CD4-positive, alpha-beta T cell treated with Interleukin-17A for 4 hours (primary cell): ENCODE data around the gene TUBGCP5.

Experiments used
- DNase-seq: peaks from one replicate; pipeline ENCODE4 v3.0.0-alpha.2; 2020; ENCODE audit warnings: mixed read lengths

The TUBGCP5 gene

DNA sequence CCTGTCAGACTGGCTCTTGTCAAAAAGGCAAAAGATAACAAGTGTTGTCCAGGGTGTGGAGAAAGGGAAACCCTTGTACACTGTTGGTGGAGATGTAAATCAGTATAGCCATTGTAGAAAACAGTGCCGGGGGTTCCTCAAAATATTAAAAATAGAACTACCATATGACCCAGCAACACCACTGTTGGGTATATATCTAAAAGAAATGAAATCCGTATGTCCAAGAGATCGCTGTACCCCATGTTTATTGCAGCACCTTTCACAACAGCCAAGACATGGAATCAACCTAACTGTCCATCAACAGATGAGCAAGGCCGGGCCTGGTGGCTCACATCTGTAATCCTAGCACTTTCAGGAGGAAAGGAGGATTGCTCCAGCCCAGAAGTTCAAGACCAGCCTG, 65.4 kb downstream of the TUBGCP5 start:
- DNase-seq: no peak

DNA sequence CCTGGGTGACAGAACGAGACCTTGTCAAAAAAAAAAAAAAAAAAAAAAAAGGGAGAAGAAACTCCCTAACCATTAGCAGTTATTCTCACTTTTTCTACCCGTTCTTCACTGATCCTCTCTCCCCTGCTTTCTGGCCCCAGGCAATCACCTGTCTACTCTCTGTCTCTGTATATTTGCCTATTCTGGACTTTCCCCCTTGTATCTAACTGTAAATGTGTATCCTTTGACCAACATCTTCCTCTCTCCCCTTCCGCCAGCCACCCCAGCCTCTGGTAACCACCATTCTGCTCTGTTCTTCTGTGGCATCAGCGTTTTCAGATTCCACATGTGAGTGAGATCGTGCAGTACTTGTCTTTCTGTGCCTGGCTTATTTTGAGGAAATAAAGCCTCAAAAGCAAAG, 66.1 kb downstream of the TUBGCP5 start:
- DNase-seq: no peak

DNA sequence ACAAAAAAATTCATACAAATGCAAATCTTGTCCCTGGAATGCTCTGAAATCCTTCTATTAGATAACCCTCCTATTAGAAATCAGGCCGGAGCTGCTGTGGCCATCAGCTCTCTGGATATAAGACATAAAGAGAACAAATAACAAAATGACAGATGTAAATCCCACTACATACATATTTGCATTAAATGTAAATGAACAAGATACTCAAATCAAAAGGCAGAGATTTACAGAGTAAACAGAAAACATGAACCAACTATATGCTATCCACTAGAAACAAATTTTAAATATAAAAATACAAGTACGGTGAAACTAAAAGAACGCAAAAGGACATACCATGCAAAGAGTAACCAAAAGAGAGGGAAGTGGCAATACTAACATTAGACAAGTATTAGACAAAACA, 69.9 kb downstream of the TUBGCP5 start:
- DNase-seq: no peak

DNA sequence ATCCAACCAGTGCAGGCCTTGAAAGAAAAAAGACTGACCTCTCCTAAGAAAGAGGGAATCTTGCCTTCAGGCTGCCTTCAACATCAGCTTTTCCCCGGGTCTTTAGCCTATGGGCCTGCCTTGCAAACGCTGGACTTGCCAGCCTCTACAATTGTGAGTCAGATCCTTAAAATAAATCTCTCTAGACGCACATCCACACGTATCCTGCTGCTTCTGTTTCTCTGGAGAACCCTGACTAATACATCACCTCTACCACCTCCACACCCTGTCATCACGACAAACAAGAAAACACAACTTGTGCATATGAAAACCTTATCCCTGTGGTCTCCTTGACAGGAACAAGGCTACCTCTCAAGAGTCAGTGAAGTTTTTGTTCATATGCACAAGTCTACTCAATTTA, 71.0 kb downstream of the TUBGCP5 start:
- DNase-seq: no peak

DNA sequence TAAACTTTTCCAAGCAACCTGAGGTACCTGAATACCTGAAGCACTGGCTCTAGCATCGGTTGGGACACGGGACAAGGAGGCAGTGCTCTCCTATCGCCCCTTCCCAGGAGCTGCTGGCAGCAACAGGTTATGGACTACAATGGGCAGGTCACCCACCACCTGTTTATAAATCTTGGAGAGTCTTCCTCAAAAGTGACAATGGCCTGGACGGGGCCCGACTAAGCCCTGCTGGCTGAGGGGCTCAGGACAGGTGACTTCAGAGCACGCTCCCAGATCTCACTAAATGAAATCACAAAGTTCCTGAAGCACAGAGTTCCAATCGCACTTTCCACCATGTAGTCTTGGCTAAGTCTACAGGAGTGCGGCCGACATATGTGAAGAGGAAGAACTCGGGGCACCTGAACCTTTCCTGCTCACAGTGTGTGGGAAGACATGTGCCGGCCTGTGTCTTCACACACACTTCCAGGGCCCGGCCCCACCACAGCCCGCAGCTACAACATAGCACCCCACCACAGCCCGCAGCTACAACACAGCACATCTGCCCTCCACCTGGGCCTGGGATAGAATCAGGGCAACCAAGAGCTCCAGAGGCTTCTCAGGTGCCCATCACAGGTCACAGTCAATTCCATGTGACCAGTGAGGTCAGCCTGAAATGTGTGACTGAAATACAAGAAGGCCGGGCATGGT, 72.1 kb downstream of the TUBGCP5 start:
- no peak for DNase-seq

DNA sequence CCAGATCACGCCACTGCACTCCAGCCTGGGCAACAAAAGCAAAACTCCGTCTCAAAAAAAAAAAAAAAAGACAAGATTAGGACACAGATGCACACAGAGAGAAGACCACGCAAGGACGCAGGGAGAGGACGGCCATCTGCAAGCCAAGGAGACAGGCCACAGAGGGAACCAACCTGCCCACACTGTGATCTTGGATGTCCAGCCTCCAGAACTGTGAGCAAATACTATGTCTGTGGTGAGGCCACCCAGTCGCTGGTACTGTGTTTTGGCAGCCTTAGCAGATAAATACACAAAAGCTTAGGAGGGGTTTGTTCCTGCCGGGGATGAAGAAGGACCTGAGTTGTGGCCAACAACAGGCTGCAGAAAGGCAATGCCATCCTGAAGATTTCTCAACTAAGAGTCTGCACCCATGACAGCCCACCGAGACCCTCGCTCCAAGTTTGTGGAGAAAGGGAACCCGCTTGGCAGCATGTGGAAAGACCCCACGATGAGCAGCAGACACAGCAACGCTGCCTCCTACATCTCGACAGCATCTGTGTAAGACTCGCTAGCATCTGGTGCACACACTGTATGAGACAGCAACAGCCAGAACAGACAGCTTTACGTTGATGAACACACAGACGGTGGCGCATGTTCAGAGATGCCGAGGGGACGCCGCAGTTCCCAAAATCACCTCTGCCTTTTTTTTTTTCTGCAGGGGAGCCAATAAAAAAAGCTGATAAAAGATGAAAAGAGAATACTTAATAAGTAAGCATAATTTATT, 72.9 kb downstream of the TUBGCP5 start:
- no peak for DNase-seq

DNA sequence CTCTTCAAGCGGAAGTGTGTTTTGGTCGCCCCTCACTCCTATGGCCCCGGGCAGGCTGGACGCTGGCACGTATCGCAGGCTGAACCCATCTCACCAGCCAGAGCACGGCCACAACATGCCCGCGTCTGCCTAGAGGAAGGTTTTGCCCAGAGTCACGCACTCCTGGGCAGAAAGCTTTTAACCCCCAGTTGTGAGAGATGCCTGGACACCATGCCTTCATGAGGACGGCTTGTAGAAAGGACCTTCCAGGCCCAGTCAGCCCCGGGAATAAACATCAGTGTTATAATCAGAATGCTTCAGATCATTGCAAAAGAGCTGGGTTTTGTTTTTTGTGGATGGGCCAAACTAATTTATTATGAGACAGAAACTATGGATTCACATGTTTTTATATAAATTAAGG, 75.7 kb downstream of the TUBGCP5 start:
- no peak for DNase-seq

DNA sequence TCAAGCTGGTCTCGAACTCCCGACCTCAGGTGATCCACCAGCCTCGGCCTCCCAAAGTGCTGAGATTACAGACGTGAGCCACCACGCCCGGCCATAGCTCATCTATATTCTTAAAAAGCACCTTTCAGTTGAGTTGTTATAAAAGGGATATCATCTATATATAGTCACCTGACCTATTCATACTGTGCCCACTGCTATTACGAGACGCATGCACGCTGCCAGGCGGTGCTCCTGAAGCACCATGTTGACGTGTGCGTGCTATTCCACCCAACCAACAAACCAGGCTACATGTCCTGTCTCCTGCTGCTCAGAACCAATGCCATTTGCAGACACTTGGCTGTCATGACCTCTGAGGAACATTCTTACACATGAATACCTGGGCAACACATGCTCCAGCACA, 76.8 kb downstream of the TUBGCP5 start:
- DNase-seq: no peak

DNA sequence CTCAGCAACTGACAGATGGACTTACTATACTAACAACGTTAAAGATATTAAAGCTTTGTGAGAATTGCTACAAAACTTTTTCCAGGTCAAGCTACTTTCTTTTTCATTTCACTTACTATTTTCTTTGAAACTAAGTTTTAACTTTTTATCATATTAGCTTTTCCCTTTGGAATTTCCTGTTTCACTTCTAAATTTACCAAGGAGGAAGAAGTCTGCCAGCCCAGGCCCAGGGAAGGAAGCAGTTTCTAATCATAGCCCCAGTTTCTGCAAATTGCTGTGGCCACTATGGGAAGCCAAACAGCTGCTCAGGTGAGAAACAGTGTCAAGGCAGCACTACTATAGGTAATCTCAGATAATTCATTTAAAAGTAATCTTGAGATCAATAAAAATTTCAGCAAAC, 77.6 kb downstream of the TUBGCP5 start:
- DNase-seq: no peak

DNA sequence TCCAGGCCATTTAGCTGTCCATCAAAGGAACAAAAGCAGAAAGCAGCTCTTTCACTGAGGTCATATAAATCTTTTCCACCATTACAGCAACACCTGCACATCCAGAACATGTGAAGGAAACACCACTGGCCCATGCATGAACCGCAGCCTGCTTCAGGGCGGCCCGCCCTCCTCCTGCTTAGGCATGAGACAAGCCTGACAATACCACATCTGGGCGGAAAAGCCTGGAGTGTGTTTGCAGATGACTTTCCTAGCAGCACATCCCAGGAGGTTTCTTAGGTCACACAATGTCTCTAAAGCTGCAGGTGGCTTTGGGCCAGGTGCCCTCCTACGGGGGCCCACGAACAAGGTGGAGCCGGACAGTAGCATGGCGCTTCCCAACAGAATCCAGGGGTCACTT, 78.8 kb downstream of the TUBGCP5 start:
- no peak for DNase-seq

DNA sequence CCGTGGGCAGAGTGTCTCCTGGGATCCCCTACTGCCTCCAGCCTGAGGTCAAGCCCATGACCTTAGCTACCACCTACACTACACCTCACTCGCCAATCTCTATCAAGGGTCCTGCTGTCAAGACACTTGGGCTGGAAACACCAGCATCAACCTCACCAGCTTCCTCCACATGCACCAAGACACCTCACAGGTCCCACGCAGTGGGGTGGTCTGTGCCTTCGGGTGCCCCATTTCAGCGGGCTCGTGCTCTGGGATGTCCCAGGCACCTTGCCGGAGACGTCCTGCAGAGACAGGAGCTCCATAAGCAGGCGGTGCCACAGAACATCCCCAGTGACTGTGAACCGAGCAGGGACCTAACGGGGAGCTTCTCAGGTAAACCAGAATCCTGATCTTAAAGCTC, 79.2 kb downstream of the TUBGCP5 start:
- no peak for DNase-seq

DNA sequence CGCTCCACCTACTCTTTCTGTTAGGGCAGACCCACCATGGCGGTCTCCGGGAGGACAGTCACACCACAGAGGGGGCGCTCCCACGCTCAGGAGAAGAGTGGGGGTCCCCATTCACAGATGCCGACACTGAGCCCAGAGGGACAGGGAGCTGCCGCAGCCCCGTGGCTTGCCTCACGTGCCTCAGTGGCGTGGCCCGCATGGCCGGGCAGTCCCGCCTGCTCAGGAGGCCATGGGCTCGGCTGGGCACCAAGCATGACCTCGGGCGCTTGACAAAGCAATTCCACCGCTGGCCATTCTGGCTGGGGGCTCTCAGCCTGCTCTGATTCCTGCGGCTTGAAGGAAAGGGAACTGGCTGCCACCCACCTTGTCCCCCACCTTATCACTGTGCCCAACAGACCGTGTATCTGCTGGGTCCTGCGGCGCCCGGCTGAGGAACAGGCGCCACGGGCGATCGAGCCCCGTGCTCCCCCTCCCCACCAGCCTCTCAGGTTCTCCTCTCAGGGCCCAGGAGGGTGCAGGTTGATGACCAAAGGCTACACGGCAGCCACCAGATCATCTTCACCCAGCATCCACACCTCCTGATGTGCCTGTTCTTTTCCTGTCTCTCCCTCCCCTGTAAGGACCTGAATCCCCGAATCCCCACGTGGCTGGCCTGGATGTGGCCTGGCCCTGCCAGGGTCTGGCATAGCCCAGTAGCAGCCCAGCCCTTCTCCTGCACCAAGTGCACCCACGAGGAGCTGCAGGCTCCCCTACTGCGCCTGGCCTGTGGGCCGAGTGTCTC, 79.9 kb downstream of the TUBGCP5 start:
- DNase-seq: no peak

DNA sequence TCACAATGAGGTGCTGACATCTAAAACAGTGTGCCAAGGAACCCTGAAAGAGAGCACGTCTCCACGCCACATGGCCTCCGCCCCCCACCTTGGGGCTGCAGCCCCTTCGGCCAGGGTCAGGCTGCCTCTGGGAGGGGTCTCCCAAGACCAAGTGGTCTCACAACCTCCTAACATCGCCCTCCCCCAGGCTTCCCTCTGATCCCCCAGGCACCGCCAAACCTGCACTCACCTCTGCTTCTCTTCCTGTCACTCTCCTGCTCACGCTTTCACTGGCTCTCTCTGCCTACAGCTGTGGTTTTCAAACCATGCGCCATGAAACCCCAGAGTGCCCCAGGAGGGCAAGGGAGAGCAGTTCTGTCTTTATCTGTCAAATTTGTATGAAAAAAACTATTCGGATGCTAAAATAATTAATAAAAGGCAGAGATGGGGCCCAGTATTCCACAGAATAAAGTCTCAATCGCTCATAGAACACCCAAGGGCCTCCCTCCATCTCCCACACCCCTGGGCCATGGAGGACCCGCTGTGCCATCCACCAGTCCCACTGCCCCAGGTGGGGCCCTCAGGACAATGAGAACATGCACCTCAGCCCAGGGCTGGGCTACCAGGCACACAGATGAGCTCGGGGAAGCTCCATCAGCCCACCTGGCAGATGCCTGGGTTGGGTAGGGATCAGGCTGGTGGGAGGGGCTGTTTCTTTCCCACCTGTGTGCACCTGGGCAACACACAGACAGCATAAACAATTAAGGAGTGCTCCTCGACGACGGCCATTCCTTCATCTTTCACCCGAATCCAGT, 80.7 kb downstream of the TUBGCP5 start:
- no peak for DNase-seq

DNA sequence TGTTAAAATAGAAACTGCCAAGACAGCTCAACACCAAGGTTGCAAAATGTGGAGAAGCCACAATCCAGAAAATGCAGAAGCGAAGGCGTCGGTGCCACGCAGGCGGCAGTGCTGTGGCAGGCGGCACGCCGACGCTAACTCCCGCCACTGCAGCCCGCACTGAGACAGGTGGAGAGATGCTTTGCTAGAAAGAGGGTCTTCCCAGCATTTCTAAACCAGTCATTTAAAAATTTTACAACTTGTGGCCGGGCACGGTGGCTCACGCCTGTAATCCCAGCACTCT, 82.5 kb downstream of the TUBGCP5 start:
- no peak for DNase-seq

DNA sequence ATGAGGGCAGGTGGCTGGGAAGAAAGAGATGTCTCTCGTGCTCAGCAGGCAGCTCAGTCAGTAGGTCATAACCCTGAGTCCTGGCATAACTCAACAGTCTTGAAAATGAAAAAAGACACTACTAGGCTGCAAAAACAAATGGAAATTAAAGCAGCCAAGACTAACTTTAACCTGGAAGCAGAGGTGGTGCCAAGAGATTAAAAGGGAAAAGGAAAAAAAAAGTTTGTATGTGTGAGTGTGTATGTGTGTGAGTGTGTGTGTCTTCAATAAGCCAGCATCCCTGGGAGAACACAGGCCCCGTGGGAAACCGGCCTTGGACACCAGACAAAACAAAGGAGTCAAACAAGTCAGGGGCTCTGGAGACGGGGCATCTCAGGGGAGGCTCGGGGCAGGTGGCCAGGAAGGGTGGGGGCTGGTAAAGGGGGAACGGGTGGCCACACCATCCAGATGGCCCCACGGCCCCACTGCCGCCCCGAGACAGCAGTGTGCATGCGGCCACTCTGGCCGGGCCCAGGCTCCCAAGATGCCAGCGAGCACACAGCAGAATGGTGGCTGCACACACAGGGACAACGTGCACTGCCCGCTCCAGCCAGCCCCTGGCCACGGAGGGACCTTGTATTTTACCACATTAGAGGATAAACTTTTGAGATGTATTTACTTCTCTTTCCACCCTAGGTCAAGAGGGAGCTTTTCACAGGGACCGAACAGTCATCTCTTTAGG, 83.0 kb downstream of the TUBGCP5 start:
- no peak for DNase-seq

DNA sequence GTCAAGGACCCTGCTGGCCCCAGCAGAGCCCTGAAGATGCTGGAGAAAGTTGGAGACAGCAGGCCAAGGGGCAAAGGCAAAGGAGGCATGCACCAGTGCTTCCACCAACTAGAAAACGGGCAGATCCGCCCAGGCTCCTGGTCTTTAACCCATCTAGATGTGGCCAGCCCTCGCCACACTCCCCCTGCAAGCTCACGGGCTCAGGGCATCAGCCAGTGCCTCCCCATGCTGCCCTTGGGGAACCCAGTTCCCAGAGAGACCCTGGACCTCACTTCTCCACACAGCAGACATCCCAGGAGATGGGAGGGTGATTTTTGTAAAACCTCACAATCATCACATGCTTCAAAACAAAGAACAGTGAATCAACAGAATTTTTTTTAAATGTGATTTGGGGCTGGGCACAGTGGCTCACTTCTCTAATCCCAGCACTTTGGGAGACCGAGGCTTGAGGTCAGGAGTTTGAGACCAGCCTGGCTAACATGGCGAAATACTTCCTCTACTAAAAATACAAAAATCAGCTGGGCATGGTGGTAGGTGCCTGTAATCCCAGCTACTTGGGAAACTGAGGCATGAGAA, 83.7 kb downstream of the TUBGCP5 start:
- no peak for DNase-seq

DNA sequence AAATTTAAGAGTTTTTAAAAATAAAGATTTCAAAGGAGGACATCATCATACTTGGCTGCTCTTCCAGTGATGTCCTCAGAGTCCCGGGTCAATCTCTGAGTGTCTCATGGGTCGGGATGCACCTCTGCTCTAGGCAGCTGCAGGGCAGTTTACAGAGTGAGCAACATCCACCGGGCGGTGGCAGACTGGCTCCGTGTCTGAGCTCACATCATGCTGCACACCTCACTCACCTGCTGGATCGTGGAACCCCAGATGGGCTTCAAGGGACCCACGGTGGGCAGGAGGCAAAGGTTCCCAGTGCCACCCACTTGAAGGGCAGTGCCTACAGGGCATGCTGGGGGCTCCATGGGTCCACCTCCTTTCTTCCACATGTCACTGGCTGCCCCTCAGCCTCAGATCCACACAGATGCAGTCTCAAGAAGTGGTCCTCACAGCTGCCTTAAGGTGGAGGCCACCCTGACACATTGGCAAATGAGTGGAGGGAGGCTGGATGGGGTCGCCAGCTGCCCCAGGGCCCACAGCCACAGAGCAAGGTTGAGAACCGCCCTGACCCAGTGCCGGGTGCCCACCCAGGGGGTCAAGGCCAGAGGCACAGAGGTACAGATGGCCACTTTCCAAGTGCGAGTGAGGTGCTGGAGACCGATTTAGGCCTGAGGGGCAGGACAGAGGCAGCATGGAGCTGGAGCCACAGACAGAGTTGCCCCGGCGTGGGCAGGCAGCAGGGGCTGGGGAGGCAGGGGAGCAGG, 84.4 kb downstream of the TUBGCP5 start:
- DNase-seq: no peak

DNA sequence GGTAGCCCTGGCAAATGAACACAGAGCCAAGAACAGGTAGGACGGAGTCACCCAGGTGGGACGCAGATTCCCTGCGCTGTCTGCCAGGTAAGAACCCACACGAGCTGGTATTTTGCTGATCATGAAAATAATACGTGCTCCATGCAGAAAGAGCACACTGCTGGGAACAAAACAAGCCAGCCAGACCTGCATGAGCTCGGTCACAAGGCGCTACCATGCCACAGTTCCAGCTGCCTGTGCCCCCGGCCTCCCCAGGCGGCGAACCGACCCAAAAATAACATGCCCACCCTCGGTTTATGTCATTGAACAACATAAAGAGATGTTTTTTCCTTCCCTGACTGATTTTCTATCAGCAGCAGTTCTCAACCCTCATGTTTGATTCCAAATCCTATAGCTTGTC, 85.0 kb downstream of the TUBGCP5 start:
- no peak for DNase-seq

DNA sequence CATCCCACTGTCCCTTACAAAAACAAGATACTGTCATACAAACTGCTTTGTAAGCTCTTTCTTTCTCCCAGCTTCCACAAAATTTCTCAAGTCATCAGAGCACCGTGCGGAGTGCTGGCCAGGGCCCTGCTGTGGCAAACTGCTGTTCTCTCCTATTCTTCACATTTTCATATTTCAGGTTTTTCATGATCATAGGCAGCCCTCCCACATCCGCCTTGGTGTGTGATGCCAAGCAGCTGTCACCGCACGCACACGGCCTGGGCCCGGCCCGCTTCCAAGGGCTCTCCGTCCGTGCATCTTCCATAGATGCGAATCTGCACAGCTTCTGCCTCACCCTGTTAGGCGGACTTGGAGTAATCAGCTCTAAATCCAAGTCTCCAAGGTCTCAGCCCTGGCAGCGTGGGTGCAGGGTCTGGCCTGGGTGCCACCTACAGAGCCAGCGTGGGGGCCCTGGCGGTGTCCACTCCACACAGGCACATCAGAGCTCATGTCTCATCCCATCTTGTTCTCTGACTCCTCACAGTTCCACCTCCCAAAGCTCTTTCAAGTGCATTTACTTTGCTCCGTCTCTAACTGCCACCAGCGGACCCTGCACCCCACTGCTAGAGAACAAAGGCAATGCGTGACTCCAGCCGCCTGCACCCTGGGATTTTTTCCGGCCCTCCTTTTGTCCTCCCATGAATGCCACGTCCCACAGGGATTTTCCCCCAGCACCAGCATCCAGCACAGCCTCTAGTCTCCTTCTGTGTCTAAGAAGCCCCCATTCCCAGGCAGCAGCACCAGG, 86.4 kb downstream of the TUBGCP5 start:
- DNase-seq: no peak

DNA sequence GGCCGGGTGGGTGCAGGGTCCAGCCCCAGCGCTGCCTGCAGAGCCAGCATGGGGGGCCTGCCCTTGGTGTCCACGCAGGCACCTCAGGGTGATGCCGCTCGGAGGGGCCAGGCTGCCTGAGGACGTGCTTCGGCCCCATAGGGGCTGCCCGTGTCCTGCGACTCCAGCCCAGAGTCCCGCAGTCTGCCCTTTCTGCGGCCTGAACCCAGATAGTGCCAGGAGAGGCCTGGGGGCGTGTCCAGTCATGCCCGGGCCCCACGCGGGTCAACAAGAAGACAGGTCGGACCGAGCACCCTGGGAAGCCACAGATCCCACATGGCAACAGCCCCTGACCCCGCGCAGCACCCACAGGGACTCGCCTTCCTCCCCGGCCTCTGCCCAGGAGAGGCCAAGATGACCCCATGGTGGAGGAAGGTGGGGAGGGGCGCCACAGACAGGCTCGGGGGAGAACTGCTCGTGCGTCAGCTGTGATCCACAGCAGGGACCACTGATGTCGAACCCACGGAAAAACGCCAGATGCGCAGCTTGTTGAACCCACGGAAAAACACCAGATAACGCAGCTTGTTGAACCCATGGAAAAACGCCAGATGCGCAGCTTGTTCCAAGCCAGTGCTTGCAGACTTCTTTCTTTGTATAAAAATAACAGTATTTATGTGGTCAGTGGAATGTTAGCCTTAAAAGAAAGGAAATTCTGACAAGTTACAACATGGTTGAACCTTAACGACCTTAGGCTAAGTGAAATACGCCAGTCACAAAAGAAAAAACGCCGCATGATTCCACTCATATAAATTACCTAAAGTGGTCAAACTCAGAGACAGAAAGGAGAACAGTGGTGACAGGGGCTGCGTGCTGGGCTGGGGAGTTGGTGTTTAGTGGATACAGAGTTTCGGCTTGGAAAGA, 87.7 kb downstream of the TUBGCP5 start:
- no peak for DNase-seq
